ENCODE measurements around the gene EPHB3.

Gene EPHB3

GRCh38 chr3:184561061-184561912 is at the start of gene EPHB3:
Gene EPHB3, plus strand, starts transcription at chr3:184561785. Its CDS starts 451 bp downstream, at chr3:184562236.
- DNase-seq (ENCODE audit: extremely low read depth in 1 of 2, low read depth in 1 of 2): peak; percentile 74 to 82

- DNase-seq (ENCODE audit: extremely low read depth in 1 of 2, low read depth in 1 of 2): no peak
These were observed 49.0 kb upstream of the EPHB3 start for GRCh38 chr3:184512621-184513020.

DNA sequence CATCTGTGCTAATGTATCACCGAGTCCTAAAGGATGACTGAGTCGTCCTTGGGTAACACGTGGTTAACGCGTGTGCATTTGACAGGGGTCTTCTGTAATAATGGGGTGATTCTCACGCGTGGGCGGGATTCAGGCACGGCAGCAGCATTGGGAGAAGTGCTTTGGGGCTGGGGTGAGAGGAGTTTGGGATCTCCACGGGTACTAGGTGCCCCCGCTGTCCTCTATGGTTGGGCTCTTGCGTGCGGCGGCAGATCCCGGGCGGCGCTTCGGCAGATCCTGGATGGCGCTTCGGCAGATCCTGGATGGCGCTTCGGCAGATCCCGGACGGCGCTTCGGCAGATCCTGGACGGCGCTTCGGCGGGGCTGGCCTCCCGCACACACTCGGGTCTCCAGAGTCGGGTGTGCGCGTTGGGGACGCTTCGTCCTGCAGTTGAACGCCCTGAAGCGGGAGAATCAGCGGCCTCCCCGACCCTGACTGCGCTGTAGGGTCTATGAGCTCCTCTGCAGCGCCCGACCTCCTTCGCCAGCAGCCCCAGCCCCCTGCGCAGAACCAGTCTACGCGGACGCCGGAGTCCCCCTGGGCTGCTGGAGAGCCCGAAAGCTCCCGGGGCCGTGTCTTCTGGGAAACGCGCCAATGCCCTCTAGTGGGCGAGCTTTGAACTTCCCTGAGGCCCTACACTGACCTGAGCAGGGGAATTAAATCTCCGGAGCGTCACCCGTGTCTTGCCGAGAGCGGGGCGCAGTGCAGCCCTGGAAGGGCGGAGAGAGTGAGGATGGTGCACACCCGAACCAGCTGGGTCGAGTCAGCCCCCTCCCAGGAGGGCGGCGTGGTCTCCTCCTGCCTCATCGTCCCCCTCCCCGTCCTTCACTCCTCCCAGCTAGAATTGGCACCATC is 48.1 kb upstream of the EPHB3 start:
- DNase-seq (ENCODE audit: extremely low read depth in 1 of 2, low read depth in 1 of 2): peak; percentile 58 to 71

- no peak for DNase-seq (ENCODE audit: extremely low read depth in 1 of 2, low read depth in 1 of 2)
These were observed 47.5 kb upstream of the EPHB3 start for GRCh38 chr3:184514171-184514490.

GRCh38 chr3:184523825-184524615 is 37.6 kb upstream of the EPHB3 start:
- DNase-seq (ENCODE audit: extremely low read depth in 1 of 2, low read depth in 1 of 2): no peak

DNA sequence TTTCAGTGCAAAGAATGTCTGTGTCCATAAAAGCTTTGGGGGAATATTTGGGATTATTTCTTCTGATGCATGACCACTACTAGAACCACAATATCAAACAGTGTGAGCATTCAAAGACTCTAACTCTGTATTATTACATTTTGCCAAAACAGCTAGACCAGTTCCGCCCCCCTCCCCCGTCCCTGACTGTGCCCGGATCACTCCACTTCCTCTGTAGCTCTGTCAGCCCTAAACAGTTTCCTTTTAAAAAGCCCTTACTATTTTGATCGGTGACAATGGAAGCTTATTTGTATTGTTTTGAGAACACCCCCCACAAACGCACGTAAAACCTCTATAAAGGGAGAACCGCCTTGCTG is 36.6 kb upstream of the EPHB3 start:
- no peak for DNase-seq (ENCODE audit: extremely low read depth in 1 of 2, low read depth in 1 of 2)

GRCh38 chr3:184525337-184526087 is 36.1 kb upstream of the EPHB3 start:
- no peak for DNase-seq (ENCODE audit: extremely low read depth in 1 of 2, low read depth in 1 of 2)

DNA sequence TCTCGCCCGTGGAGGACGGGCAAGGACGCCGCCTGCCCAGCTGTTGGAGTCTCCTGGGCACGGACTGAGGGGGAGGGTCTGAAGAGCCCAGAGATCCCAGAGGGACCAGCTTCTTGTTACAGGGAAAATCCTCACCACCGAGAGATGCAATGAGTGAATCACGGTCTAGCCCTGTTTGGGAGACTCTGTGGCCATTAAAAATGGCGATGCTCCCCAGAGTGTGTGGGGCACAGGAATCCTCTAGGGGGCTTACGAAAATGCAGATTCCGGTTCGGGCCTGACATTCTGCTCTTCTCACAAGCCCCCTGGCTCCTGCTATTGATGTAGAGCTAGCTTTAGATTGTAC is 35.5 kb upstream of the EPHB3 start:
- no peak for DNase-seq (ENCODE audit: extremely low read depth in 1 of 2, low read depth in 1 of 2)

- no peak for DNase-seq (ENCODE audit: extremely low read depth in 1 of 2, low read depth in 1 of 2)
These were observed 29.8 kb upstream of the EPHB3 start for GRCh38 chr3:184531626-184532280.

DNA sequence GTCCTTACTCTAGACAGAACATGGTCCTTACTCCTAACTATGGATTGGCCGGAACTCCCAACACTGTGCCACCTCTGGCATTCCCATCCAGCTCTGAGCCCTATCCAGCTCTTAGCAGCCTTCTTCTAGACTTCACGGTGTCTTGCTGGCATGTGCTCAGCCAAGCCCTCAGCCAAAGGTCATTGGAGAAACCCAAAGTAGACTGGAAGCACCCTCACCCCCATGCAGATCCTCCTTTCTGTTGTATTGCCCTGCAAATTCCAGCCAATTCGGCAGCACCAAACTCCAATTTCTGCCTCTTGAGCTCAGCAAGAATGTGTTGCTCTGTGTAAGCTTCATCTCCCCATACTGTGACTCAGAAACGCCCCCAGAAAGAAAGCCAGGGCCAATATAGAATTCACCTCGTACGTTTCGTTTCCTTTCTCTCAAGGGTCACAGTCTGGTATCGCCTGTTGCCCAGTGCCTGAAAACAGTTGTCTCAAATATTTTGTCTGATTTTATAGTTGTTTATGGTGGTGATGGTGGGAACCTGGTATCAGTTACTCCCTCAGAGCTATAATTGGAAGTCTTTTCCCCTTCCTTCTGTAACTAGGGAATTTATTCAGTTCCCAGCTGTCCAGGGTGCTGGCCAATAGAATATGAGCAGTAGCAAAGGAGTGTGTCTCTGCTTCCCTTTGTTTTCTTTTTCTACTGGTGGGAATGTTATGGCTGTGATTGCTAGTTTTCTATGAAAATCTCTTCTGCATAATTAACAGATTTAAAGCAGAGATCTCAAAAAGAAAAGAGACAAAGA is 28.4 kb upstream of the EPHB3 start:
- DNase-seq (ENCODE audit: extremely low read depth in 1 of 2, low read depth in 1 of 2): no peak

GRCh38 chr3:184537885-184538665 is 23.5 kb upstream of the EPHB3 start:
- DNase-seq (ENCODE audit: extremely low read depth in 1 of 2, low read depth in 1 of 2): no peak

- no peak for DNase-seq (ENCODE audit: extremely low read depth in 1 of 2, low read depth in 1 of 2)
These were observed 22.7 kb upstream of the EPHB3 start for GRCh38 chr3:184538666-184539431.

GRCh38 chr3:184539801-184540435 is 21.7 kb upstream of the EPHB3 start:
- no peak for DNase-seq (ENCODE audit: extremely low read depth in 1 of 2, low read depth in 1 of 2)

DNA sequence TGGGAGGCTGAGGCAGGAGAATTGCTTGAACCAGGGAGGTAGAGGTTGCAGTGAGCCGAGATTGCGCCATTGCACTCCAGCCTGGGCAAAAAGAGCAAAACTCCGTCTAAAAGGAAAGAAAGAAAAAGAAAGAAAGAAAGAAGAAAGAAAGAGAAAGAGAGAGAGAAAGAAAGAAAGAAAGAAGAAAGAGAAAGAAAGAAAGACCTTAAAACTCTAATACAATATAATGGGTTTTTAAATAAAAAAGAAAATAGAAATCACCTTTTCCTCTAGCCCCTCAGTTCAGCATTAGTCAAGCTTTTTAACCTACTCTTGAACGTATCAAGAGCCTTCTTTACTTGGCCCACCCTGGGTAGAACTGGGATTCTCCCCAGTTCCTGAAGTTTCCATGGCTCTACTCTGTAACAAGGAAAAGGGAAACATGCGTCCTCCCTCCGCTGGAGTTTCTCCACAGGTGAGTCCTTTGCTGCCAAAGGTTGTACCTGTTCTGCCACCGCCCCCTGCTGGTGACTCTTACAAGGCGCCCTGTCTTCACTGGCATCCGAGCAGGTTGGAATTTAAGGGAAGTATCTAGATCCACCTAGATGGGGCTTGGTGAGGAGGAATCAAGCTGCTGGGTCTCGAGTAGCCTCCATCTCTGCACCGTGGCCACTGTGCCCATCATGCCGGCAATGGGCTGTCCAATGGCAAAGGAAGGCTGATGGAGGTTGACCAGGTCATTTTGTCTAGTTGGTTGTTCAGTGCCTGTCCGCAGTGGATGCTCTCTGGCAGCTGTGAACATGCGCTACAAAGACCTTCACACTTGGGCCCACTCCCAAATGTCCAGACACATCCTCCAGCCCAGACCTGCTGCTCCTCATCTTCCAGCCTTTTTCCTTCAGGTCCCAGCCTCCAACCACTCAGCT is 20.6 kb upstream of the EPHB3 start:
- peak; percentile 53 to 62 for DNase-seq (ENCODE audit: extremely low read depth in 1 of 2, low read depth in 1 of 2)

GRCh38 chr3:184541886-184542562 is 19.6 kb upstream of the EPHB3 start:
- DNase-seq (ENCODE audit: extremely low read depth in 1 of 2, low read depth in 1 of 2): no peak

GRCh38 chr3:184542577-184542976 is 19.0 kb upstream of the EPHB3 start:
- no peak for DNase-seq (ENCODE audit: extremely low read depth in 1 of 2, low read depth in 1 of 2)

All from activated CD8-positive, alpha-beta memory T cell treated with anti-CD3 and anti-CD28 coated beads for 1 hour (primary cell).